RCC 7860 (cell line): ENCODE results near the gene LRRC8A.

Experiments used
- DNase-seq: peaks from one replicate; pipeline ENCODE4 v3.0.0-alpha.2; 2015; ENCODE audit warnings: low spot score
- FAIRE-seq: peaks from 2 replicates; lab custom pipeline; 2012; peaks lifted over from hg19 to GRCh38; lab: Jason Lieb, UNC

LRRC8A gene

GRCh38 chr9:128899566-128900322, 17.8 kb downstream of the LRRC8A start:
- FAIRE-seq (no peak), DNase-seq (no peak)

- FAIRE-seq (no peak), DNase-seq (no peak)
These were observed 19.4 kb downstream of the LRRC8A start for GRCh38 chr9:128901379-128901778.

DNA sequence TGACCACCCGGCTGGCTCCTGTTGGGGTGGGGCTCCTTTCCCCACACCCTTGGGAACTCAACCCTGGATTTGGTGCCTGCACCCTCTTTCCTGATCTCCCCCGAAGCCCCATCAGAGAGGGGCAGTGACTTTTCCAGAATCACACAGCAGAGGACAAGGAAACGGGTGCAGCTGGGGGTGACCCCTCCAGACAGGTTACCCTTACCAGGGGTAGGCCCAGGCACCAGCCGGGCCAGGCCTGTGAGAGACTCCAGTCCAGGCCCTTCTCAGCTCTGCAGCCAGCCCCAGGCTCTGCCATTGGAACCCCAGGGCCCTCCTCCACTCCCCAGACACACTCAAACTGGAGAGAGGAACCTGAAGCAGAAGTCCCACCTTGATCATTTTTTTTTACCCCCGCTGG, 19.9 kb downstream of the LRRC8A start:
- DNase-seq: no peak

DNA sequence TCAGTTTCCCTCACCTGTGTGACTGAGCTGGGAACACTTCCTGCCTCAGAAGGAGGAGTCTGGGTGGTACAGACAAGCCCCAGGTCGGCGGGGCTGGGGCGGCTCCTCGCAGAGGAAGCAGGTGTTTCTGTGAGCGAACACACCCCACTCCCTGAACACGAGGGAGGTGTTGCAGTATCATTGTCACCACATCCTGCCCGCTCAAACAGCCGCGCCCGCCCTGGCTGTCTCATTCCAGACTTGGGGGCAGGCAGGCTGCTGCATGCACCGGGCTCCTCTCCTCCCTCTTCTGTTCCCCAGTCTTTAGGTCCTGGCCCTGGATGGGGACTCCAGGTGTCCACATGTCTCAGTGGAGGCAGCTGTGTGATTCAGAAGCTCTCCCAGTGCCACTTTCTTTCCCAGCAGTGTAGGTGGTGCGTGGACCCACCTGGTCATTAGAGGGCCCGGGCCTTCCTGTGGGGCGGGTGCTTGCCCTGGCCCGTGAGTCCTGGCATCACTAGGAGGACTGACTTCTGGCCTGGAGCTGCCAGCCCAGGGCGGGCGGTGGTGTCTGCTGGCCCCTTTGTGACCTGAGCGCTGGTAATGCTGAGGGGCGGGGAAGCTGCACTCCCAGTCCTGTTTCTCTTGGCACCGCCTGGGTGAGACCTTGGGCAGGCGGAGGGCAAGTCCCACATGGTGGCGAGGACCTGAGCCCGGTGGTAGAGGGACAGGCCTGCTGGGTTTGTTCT, 20.6 kb downstream of the LRRC8A start:
- FAIRE-seq (no peak), DNase-seq (no peak)

More for the DNA sequence above, 19.9 kb downstream of the LRRC8A start:
- FAIRE-seq: no peak

- FAIRE-seq (no peak), DNase-seq (no peak)
These were observed 21.1 kb downstream of the LRRC8A start for GRCh38 chr9:128903079-128903461.

- FAIRE-seq: no peak
- DNase-seq: no peak
These were observed 22.1 kb downstream of the LRRC8A start for GRCh38 chr9:128903871-128904620.

DNA sequence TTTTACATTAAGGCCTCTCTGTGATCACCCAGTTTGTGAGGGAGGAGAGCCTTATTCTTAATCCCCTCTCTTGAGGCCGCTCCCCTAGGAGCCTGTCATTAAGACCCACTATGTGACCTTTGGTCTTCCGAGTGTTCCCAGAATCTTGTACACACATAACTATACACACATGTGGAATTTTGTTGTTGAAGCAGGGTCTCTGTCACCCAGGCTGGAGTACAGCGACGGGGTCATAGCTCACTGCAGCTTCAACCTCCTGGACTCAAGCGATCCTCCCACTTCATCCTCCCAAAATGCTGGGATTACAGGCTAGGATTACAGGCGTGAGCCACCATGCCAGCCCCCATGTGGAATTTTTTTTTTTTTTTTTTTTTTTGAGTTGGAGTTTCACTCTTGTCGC, 24.0 kb downstream of the LRRC8A start:
- FAIRE-seq: no peak
- DNase-seq: no peak

- DNase-seq: no peak
- FAIRE-seq: no peak
These were observed 24.8 kb downstream of the LRRC8A start for GRCh38 chr9:128906741-128907140.

DNA sequence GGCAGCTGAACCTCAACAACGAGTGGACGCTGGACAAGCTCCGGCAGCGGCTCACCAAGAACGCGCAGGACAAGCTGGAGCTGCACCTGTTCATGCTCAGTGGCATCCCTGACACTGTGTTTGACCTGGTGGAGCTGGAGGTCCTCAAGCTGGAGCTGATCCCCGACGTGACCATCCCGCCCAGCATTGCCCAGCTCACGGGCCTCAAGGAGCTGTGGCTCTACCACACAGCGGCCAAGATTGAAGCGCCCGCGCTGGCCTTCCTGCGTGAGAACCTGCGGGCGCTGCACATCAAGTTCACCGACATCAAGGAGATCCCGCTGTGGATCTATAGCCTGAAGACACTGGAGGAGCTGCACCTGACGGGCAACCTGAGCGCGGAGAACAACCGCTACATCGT, 26.4 kb downstream of the LRRC8A start:
- no peak for DNase-seq
- no peak for FAIRE-seq

DNA sequence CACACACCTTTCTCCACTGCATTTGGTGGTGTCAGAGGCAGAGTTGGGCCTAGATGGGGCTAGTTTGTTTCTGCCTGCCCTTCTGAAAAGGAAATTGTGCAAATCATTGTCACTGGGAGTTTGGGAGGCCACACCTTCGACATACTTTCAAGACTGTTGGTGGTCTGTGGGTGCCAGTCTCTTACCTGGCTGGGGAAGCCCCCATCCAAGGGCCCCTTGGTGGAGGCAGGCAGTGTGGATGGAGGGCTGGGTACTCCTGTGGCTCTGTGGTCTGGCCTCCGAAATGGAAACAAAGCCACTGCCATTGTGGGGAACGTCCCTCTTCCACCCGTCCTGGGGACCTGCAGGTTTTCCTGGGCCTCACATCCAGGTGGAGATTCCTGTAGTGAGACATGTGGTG, 27.9 kb downstream of the LRRC8A start:
- DNase-seq (no peak), FAIRE-seq (no peak)

DNA sequence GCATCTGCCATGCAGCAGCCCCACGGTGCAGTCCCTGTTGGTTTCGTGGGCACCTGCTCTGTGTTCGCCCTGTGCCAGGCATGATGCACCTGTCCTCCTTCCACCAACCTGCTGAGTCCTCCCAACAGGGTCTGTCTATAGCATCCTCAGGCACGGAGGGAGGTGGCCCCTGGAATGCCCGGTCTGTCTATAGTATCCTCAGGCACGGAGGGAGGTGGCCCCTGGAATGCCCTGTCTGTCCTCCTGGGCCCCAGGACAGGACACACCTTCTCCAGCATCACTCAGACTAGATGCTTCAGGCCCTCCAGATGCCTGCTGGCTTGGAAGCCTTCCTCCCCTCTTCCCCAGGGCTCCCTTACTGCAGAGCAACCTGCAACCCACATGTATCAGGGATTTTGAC, 29.0 kb downstream of the LRRC8A start:
- FAIRE-seq (no peak), DNase-seq (no peak)

DNA sequence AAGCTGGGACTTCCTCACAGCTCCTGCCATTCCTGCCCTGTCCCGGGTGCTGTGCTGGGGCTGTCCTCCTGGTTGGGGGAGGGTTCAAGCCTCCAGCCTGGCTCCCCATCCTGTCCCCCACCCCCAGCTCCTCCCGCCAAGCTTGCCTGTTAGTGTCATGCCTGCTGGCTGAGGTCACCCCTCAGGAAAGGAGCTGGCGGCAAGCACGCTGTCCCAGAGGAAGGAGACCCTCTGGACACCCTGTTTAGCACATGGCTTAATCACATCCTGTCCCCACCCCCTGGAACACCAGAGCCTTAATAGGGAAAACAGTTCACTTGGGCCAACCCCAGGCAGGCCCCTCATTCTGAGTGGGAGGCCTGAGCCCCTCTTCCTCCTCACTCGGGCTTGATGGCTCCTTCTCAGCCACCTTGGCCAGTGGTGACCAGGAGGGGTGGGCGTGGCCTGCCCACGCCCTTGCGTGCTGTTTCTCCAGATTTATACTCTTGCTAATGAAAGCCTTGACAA, 29.6 kb downstream of the LRRC8A start:
- DNase-seq (peak; percentile 93), FAIRE-seq (peak; percentile 17)

DNA sequence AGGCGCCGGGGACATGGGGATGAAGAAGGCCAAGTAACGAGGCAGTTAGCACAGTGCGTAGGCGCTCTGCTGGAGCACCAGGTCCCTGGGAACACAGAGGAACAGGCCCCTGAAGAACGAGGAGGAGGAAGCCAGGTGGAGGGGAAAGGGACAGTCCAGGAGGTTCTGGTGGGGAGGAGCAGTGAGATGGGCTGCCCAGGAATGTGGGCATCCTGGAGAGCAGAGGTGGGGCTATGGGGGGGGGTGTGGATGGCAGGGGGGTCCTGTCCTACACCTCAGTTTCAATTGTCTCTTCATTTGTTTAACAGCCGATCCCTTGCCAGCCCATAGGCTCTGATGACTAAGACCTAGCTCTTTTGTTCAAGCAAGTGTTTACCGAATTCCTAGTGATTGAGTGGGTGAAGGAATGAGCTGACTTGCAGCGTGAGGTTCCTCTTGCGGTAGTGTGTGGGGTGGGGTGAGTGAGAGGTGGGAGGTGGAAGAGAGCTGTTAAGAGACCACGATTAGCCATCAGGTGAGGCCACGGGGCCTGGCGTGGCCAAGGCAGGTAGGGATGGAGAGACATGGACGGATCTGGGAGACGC, 30.4 kb downstream of the LRRC8A start:
- FAIRE-seq (no peak), DNase-seq (peak; percentile 95)

DNA sequence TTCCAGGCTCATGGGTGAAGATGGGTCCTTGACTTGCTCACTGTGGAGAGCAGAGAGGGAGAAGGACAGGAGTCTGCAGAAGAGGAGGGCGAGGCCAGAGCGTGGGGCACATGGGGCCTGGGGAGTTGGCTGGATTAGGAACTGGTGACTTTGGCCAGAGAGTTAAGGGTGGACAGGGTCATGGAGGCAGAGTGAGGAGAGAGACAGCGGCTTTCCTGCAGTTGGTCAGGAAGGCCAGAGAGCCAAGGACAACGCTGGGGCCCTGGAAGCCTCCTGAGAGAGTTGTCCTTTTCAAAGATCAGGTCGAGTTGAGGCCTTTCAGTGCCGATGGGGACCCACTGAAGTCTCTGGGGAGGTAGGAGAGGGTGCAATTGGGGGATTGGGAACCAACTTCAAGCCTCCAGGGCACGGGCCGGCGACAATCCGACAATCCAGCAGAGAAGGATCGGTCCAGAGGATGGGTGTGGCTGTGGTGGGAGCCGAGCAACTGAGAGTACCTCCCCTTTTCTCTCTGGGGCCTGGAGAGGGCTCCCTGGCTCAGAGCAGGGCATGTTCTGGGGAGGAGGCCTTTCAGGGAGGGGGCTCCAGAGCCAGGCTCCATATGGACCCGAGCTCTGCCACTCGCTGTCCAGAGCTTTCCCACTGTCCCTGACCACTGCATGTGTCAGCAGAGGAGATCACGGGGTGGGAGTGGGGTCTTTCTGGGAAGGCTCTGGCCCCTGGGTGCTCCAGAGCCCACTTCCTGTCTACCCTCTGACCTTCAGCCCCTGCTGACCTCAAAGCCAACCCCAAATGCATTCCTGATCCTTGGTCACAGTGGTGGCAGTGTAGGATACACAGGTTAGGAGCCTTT, 31.3 kb downstream of the LRRC8A start:
- DNase-seq (no peak), FAIRE-seq (no peak)

DNA sequence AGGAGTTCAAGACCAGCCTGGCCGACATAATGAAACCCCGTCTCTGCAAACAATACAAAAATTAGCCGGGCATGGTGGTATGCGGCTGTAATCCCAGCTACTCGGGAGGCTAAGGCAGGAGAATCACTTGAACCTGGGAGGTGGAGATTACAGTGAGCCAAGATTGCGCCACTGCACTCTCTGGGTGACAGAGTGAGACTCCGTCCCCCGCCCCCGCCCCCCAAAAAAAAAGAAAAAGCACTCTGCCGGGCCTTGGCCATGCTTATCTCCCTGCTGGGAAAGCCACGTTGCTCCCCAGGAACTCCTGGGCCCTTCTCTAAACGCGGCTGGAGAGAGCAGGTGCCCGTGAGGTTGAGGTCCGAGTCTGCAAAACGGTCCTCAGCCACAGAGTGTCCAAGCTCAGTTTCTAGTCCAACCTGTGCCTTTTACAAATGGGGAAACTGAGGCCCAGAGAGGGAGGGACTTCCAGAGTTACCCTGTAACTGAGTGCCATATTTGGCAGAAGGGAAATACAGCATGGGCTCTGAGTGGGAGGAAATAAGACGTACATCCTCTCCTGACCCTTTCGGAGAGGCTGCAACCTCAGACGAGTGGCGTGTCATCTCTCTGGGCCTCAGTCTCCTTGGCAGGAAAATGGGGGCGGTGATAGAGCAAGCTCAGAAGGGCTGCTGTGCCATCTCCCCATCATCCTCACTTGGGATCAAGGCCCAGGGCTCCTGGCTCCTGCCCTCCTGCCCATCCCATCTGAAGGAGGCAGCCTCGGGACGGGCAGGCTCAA, 32.3 kb downstream of the LRRC8A start:
- no peak for DNase-seq
- no peak for FAIRE-seq

DNA sequence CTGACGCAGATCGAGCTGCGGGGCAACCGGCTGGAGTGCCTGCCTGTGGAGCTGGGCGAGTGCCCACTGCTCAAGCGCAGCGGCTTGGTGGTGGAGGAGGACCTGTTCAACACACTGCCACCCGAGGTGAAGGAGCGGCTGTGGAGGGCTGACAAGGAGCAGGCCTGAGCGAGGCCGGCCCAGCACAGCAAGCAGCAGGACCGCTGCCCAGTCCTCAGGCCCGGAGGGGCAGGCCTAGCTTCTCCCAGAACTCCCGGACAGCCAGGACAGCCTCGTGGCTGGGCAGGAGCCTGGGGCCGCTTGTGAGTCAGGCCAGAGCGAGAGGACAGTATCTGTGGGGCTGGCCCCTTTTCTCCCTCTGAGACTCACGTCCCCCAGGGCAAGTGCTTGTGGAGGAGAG, 34.3 kb downstream of the LRRC8A start:
- no peak for FAIRE-seq
- DNase-seq: no peak

DNA sequence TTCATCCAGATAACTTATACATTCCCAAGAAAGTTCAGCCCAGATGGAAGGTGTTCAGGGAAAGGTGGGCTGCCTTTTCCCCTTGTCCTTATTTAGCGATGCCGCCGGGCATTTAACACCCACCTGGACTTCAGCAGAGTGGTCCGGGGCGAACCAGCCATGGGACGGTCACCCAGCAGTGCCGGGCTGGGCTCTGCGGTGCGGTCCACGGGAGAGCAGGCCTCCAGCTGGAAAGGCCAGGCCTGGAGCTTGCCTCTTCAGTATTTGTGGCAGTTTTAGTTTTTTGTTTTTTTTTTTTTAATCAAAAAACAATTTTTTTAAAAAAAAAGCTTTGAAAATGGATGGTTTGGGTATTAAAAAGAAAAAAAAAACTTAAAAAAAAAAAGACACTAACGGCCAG, 34.8 kb downstream of the LRRC8A start:
- DNase-seq (no peak), FAIRE-seq (no peak)

GRCh38 chr9:128917151-128917849, 35.4 kb downstream of the LRRC8A start:
- no peak for FAIRE-seq

GRCh38 chr9:128918921-128919320, 37.0 kb downstream of the LRRC8A start:
- FAIRE-seq (no peak), DNase-seq (no peak)

More at GRCh38 chr9:128917151-128917849, 35.4 kb downstream of the LRRC8A start:
- no peak for DNase-seq
